NCI-H82 (cell line): ENCODE data around the gene HYPK.

Experiments
- DNase-seq: peaks from one replicate; lab custom pipeline; 2025; lab: John Stamatoyannopoulos, UW

Gene HYPK

GRCh38 chr15:43800286-43801141 lies at the start of gene HYPK:
TSS of gene HYPK (plus strand) at chr15:43800599. CDS start at chr15:43800623, 24 bp downstream.
- peak; percentile 97 for DNase-seq

GRCh38 chr15:43751885-43752284 lies 48.5 kb upstream of the HYPK start:
- peak; percentile 38 for DNase-seq

- no peak for DNase-seq
These were observed 37.6 kb upstream of the HYPK start for GRCh38 chr15:43762824-43763223.

- no peak for DNase-seq
These were observed 36.5 kb upstream of the HYPK start for GRCh38 chr15:43763819-43764446.

- DNase-seq, result peak; percentile 59
These were observed 30.7 kb upstream of the HYPK start for GRCh38 chr15:43769584-43770228.

GRCh38 chr15:43771816-43772215 lies 28.6 kb upstream of the HYPK start:
- no peak for DNase-seq

GRCh38 chr15:43772624-43773023 lies 27.8 kb upstream of the HYPK start:
- DNase-seq, result no peak

GRCh38 chr15:43774062-43774461 lies 26.3 kb upstream of the HYPK start:
- DNase-seq, result no peak

- DNase-seq, result peak; percentile 89
These were observed 24.9 kb upstream of the HYPK start for GRCh38 chr15:43775411-43775965.

GRCh38 chr15:43776101-43776717 lies 24.2 kb upstream of the HYPK start:
- DNase-seq, result peak; percentile 83

GRCh38 chr15:43776718-43777266 lies 23.6 kb upstream of the HYPK start, which contains the start of gene ELL3:
TSS of gene ELL3 (minus strand) at chr15:43776966. CDS start at chr15:43776901, 65 bp downstream.
- peak; percentile 87 for DNase-seq

GRCh38 chr15:43777267-43777914 lies 23.0 kb upstream of the HYPK start:
- DNase-seq, result peak; percentile 92

- DNase-seq, result no peak
These were observed 21.4 kb upstream of the HYPK start for GRCh38 chr15:43779016-43779415.

GRCh38 chr15:43789409-43789808 lies 11.0 kb upstream of the HYPK start:
- DNase-seq, result no peak

GRCh38 chr15:43791993-43792760 lies 8.2 kb upstream of the HYPK start, which contains the start of gene SERF2:
TSS of gene SERF2 (plus strand) at chr15:43792320. CDS start at chr15:43792377, 57 bp downstream.
- DNase-seq, result peak; percentile 100

GRCh38 chr15:43792761-43793476 lies 7.5 kb upstream of the HYPK start:
- no peak for DNase-seq

- no peak for DNase-seq
These were observed 6.8 kb upstream of the HYPK start for GRCh38 chr15:43793647-43794046.

GRCh38 chr15:43794269-43795037 lies 5.9 kb upstream of the HYPK start:
- DNase-seq, result peak; percentile 32

- DNase-seq, result no peak
These were observed 5.2 kb upstream of the HYPK start for GRCh38 chr15:43795197-43795596.
